Hepatic stellate cell (primary cell): ENCODE data around the gene GRID1.
"Not testable (repeated sequence)": the region's sequence is repeated elsewhere in the genome, so short reads cannot be mapped to it uniquely, and the experiment has no call there.

Experiments used
- DNase-seq: peaks from one replicate; pipeline ENCODE4 v3.0.0; 2011; ENCODE audit warnings: low spot score

GRID1 gene

DNA sequence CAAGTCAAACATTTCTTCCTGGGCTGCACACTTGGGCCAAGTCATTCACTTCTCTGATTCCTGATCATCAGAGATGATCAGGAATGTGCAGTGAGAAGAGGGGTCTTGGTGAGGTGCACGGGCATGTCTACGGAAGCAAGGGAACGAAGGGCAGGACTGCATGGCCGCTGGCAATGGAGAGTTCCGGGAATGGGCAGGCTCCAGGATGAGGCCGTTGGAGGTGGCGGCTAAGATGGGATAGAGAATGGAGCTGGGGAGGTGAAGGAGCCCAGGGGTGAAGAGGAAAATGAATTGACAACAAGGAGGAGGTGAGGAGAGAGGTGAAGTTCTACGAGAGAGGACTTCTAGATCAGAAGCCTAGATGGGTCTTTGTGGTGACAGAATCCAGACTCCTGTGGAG, 260.0 kb downstream of the GRID1 start:
- no peak for DNase-seq

- no peak for DNase-seq
Observed at GRCh38 chr10:86105640-86106039, 261.0 kb downstream of the GRID1 start.

DNA sequence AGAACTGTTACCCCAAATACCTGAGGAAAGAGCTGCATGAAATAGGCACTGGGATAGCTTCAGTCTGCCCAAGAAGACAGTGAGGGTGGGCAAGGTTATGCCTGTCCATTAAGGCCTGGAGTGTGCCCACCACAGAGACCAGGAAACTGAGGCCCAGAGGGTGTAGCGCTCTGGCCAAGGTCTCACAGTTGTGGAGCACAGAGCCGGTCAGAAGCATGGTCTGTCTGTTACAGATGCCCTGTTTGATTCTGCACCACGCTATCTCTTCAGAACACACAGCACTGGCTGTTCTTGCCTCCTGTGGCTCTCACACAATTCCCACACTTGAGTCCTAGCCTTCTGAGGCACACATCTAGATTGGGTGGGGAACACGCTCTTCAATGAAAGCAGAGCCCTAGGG, 261.4 kb downstream of the GRID1 start:
- no peak for DNase-seq

- no peak for DNase-seq
Observed at GRCh38 chr10:86104611-86105145, 261.9 kb downstream of the GRID1 start.

DNA sequence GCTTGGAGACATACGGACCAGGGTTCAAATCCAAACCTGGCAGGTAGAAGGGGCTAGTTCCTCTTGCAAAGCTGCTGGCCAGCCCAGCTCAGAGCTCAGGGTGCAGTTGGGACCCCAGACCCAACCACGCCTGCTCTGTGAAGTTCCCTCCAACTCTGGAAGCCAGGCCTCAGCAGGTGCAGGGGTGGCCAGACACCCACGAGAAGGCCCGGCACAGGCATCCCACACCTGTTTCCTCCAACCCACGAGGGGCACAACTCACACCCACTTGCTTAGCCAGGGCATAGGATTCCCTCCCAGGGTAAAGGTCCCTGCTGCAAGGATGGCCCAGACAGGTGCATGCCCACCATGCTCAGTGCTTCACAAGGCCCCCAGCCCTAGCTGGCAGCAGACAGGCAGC, 262.4 kb downstream of the GRID1 start:
- DNase-seq: no peak

DNA sequence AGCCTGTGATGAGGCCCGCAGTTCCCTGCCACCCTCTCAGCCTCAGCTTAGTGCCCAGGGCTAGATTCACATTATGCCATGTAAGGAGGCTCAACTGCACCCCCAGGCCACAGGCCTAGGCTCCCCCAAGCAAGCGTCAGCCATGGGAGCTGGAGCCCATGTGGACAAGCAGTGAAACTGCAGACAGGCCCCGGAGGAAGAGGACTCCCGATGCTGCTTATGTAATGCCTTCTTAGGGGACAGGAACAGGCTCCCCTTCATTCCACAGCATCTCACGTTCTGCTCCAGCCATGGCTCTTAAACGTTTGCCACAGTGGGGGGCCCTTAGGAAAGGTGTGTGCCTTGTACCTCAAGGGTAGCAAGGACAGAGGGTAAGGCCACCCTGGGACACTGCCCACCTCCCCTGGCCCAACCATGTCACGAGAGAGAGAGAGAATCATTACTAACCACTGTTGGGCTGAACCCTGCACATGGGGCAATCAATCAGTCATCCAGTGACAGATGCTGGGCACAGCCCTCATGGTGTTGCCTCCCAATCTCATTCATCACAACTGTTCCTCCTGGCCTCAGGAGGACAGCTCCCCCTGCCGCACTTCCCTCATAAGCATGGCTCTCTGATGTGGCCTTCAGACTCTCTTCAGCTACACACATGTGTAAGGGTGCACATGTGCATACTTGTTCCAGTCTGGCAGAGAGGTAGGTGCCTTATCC, 263.0 kb downstream of the GRID1 start:
- DNase-seq: no peak

DNA sequence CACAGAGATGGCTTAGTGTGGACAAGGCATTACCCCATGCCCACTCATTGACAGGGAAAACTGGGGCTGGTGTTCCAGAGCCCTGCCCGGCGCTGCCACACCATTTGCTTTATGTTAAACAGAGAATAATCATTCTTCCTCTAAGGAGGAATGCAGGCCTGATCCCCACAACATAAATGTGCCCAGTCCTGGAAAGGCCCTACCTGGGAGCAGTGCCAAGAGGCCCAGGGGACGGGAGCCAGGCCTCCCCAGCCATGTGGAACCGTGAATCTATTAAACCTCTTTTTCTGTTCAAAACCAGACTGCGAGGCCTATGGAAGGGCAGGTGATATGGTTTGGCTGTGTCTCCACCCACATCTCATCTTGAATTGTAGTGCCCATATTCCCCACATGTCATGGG, 264.1 kb downstream of the GRID1 start:
- no peak for DNase-seq

DNA sequence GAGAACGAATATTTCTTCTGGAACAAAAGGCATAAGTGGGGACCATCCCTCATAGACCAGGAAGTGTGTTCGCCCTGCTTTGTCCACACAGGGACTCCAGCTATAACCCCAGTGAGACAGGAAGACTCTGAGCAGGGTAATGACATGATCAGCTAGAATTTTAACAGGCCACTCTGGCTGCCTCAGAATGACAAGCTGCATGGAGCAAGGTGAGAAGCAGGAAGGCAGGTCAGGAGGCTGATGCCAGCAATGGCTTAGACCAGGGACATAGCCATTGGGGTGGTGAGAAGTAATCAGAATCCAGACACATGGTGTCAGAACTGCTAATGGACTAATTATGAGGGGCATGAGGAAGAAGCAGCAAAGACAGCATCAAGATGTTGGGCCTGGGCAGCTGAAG, 264.6 kb downstream of the GRID1 start:
- no peak for DNase-seq

DNA sequence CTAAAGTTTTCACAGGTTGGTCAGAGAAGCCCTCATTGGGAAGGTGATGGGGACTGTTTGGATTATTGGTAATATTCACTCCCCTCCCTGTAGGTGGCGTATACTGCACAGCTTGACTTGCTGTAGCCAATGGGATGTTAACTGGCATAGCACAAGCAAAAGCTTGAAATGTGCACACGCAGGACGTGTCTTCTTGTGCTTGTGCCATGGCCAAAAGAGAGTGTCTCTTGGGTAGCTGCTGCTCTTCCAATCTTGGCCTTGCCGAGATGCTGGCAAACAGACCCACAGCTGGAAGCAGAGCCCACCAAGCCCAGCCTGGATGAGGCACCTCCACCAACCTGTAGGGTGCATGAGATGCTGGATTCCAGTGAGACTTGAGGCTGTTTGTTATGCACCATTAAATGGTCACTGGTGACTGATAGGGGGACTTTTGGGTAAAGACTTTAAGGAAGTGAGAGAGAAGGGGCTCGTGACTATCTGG, 266.0 kb downstream of the GRID1 start:
- no peak for DNase-seq

GRCh38 chr10:86099542-86100334, 266.9 kb downstream of the GRID1 start:
- no peak for DNase-seq

DNA sequence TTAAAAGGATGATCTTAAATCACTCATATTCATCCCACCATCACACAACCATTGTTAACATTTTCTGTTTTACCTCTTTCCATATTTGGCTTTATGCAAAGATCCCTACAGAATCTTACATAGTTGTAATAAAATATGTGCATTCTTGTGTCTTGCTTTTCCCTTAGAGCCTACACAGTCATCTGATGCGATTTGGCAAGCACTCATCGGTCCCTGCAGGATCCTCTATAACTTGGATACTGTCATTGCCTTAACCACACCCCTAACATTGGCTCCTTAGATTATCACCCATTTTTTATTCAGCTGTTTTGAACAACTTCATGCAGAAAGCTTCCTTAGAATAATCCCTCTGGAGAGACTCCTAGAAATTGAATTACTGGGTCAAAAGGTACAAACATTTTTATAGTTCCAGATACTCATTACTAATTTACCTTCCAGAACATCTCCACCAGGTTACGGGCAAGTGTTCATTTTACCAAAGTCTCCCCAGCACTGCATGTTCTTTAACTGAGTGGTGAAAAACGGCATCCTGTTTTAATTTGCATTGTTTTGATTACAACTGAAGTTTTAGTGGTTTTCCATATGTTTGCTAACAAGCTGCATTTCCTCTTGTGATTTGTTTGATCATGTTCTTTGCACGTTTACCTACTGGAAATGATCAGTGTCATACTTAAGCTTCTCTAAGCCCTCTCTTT, 268.3 kb downstream of the GRID1 start:
- no peak for DNase-seq

DNA sequence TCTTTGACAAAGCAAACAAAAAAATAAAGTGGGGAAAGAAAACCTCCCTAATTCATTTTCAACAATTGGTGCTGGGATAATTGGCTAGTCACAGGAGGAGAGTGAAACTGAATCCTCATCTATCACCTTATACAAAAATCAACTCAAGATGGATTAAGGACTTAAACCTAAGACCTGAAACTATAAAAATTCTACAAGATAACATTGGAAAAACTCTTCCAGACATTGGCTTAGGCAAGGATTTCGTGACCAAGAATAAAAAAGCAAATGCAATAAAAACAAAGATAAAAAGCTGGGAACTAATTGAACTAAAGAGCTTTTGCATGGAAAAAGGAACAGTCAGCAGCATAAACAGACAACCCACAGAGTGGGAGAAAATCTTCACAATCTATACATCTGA, 271.5 kb downstream of the GRID1 start:
- not testable (repeated sequence) for DNase-seq

DNA sequence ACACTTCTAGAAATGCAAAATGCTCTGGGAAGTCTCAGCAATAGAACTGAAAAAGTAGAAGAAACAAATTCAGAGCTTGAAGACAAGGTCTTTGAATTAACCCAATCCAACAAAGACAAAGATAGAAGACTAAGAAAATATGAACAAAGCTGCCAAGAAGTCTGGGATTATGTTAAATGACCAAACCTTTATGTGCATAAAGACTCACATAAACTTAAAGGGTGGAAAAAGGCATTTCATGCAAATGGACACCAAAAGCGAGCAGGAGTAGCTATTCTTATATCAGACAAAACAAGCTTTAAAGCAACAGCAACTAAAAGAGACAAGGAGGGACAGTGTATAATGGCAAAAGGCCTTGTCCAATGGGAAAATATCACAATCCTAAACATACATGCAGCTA, 274.3 kb downstream of the GRID1 start:
- DNase-seq: not testable (repeated sequence)

DNA sequence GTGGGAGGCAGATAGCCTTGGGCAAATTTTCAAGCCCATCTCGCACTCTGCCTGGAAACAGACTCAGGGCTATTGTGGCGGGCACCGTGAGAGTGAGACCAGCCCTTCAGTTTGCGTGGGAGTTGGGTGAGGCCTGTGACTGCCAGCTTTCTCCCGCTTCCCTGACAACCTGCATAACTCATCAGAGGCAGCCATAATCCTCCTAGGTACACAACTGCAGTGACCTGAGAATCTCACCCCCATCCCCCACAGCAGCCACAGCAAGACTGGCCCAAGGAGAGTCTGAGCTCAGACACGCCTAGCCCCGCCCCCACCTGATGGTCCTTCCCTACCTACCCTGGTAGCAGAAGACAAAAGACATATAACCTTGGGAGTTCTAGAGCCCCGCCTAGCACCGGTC, 275.4 kb downstream of the GRID1 start:
- DNase-seq: no peak

GRCh38 chr10:86090807-86091206, 275.8 kb downstream of the GRID1 start:
- no peak for DNase-seq

DNA sequence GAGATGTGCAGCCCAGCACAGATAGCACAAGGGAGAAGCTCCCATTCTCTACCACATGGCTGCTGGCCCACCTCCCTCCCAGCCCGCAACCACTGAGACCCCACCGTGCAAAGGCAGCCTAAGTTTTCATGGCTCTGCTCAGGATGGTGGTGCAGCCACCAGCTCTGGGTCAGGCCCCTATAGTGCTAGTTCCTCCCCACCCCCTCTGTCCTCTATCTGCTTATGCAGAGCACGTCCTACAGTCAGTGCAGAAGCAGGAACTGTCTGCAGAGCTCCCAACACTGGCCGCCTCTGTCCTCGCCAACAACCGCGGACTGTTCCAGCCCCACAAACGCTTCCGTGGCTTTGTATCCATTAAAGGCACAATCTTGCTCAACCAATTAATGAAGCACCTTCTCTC, 278.9 kb downstream of the GRID1 start:
- DNase-seq: no peak

GRCh38 chr10:86086418-86086817, 280.2 kb downstream of the GRID1 start:
- no peak for DNase-seq

DNA sequence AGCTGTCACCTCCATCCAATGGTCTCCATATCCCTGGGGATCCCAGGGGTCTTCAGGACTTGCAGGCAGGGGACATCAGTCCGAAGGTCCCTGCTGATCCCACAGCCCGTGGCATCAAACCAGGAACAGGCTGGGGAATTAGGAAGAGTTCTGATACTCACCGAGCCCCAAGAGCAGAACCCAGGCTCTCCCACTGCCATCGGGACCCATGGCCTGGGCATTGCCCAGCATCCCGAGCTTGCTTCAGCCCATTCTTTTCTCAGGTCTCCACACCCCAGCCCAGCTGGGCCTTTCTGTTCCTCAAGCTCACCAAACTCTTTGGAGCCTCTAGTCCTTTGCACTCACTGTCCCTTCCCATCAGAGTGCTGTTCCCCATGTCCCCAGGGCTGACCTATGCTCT, 280.9 kb downstream of the GRID1 start:
- no peak for DNase-seq

DNA sequence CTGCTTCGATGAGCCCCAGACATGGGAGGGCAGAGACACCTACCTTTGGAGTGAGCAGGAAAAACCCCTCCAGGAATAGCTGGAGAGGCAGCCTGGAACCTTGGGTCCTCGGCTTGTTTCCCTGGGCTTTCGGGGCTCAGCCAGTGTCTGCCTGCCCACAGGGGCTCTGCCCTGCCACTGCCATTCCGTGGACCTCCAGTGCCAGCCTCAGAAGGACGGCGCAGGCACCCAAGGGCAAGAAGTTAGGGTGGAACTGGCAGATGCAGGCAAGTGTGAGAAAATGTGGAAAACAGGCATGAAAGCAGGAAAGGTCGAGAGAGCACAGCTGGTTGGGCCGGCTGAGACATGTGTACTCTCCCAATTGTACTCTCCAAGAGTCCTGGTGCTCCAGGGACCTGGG, 281.5 kb downstream of the GRID1 start:
- no peak for DNase-seq

GRCh38 chr10:86084585-86084984, 282.0 kb downstream of the GRID1 start:
- no peak for DNase-seq

GRCh38 chr10:86083664-86084175, 282.9 kb downstream of the GRID1 start:
- no peak for DNase-seq

DNA sequence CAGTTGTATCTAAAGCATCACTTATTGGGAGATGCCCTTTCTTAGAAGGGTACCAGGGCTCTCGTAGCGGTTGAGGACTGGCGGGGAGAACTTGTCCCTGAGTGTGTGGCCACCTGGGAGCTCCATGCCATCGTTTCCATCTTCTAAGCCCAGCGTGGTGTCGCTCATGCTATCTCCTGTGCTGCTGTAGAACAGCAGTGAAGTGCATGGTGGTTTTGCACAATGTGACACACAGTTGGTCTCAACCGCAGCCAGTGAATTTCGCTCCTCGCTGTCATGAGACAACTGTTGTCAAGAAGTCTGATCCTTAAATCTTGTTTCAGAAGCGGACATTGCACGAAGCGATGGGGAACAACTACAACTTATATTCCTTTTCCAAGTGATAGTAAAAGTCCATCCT, 283.4 kb downstream of the GRID1 start:
- no peak for DNase-seq
